PC-9 (cell line): ENCODE data around the gene RPL13A.

Experiments
- EZH2 ChIP-seq: fragments of 200-600 bp; sonication (generic); IDR thresholded peaks from 2 replicates; pipeline ENCODE4 v1.8.0; 2017; ENCODE audit warnings: antibody characterized with exemption, low read depth
- TF ChIP-seq, protein P1 (sequence below): fragments of 200-600 bp; sonication (generic); conservative IDR thresholded peaks from 2 replicates; pipeline ENCODE4 v1.6.1; 2017; ENCODE audit warnings: mixed run types, antibody characterized with exemption, mild to moderate bottlenecking, moderate library complexity

DNA sequence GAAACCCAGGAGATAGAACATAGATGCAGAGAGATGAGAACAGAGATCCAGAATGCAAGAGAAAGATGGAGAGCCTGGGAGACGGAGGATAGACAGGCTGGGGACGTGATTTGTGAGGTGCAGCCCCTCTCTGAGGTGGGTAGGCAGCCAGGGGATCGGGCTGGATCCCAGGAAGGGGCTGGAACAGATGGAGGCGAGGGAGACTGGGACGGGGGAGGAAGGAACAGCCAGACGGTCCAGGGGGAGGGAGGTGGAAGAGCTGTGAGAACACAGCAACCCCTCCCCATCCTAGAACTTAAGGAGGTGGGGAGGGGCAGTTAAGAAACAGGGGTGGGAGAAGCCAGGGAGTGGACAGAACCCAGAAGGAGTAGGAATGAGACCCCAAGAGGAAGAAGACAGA lies 49.1 kb upstream of the RPL13A start:
- TF ChIP-seq, protein P1, sequence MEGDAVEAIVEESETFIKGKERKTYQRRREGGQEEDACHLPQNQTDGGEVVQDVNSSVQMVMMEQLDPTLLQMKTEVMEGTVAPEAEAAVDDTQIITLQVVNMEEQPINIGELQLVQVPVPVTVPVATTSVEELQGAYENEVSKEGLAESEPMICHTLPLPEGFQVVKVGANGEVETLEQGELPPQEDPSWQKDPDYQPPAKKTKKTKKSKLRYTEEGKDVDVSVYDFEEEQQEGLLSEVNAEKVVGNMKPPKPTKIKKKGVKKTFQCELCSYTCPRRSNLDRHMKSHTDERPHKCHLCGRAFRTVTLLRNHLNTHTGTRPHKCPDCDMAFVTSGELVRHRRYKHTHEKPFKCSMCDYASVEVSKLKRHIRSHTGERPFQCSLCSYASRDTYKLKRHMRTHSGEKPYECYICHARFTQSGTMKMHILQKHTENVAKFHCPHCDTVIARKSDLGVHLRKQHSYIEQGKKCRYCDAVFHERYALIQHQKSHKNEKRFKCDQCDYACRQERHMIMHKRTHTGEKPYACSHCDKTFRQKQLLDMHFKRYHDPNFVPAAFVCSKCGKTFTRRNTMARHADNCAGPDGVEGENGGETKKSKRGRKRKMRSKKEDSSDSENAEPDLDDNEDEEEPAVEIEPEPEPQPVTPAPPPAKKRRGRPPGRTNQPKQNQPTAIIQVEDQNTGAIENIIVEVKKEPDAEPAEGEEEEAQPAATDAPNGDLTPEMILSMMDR, result no peak
- no peak for TF ChIP-seq EZH2
